Esophagus muscularis mucosa (tissue), 4 donors: ENCODE measurements around the gene COX14. TPM values are rescaled to one million over a fixed set of nuclear protein-coding genes. Genes with fewer than 3 reads are reported as not detected.

Experiments used
- DNase-seq: peaks from one replicate; pipeline ENCODE4 v3.0.0-alpha.2; 2017; ENCODE audit errors: extremely low spot score
- H3K27ac ChIP-seq, 4 donors: fragments of 200-600 bp; sonication (generic); replicated peaks in 1 of 4; 1 replicate in 3 of 4; 2 replicates in 1 of 4; pipeline ENCODE4 v1.5.1; 2016 to 2019; ENCODE audit warnings: mild to moderate bottlenecking in 1 of 4
- H3K27me3 ChIP-seq, 4 donors: fragments of 200-600 bp; sonication (generic); one replicate each; pipeline versions ENCODE4 v1.5.1 to v1.6.0; 2016 to 2019
- H3K36me3 ChIP-seq, 4 donors: fragments of 200-600 bp; sonication (generic); one replicate each; pipeline ENCODE4 v1.5.1; 2016 to 2019
- H3K4me1 ChIP-seq, 4 donors: fragments of 200-600 bp; sonication (generic); one replicate each; pipeline ENCODE4 v1.5.1; 2016 to 2019
- H3K4me3 ChIP-seq, 4 donors: fragments of 200-600 bp; sonication (generic); 1 replicate in 2 of 4; 2 replicates in 2 of 4; pipeline ENCODE4 v1.5.1; 2016 to 2019; ENCODE audit warnings: mild to moderate bottlenecking in 4 of 4, moderate library complexity in 1 of 4
- H3K9me3 ChIP-seq, 4 donors: fragments of 200-600 bp; sonication (generic); 1 replicate in 3 of 4; 2 replicates in 1 of 4; pipeline ENCODE4 v1.5.1; 2016 to 2019
- CTCF ChIP-seq, 3 experiments: fragments of 200-600 bp in 2 of 3; fragments of 450-650 bp in 1 of 3; sonication (generic) in 2 of 3; IDR thresholded peaks; one replicate each; pipeline ENCODE4 v1.5.1; 2017 to 2019; ENCODE audit warnings: antibody characterized with exemption in 3 of 3, mild to moderate bottlenecking in 2 of 3, moderate library complexity in 1 of 3
- EP300 ChIP-seq: sonication (generic); formaldehyde crosslinking; IDR thresholded peaks from one replicate; pipeline ENCODE4 v1.6.1; 2017; ENCODE audit warnings: antibody characterized with exemption
- POLR2A ChIP-seq: fragments of 450-650 bp; IDR thresholded peaks from one replicate; pipeline ENCODE4 v1.6.1; 2017; ENCODE audit warnings: antibody characterized with exemption, moderate library complexity, mild to moderate bottlenecking, low read depth
- POLR2AphosphoS5 ChIP-seq, 2 donors: sonication (generic); formaldehyde crosslinking; IDR thresholded peaks; one replicate each; pipeline ENCODE4 v1.6.1; 2017; ENCODE audit warnings: antibody characterized with exemption in 2 of 2
- WGBS: methylation state at CpG from one replicate; pipeline ENCODE4 v1.1.5; 2018; 5-methylcytosine and 5-hydroxymethylcytosine counted together
- intact Hi-C: fragments of 100-400 bp; cut with DNase I; formaldehyde crosslinking; loops from one replicate; pipeline ENCODE4 v1.15.1; 2023
- total RNA-seq, 4 donors: library from RNA; depleted of rRNA; stranded (reverse); fragments of >200 nt; gene quantifications; one replicate each; pipeline versions ENCODE4 v1.1.0 to v1.2.1, GENCODE V29; 2016

Gene COX14
- total RNA-seq, 4 donors from 2014 or later = 52.8 to 105 (median 87.6) TPM

- intact Hi-C loops = no loop called here
- H3K4me1 ChIP-seq = peaks cover 14 to 44% (median 29%) of the 10 kb centered on the region in 4 donors
- H3K27me3 ChIP-seq = no peaks in the 10 kb centered on the region
- WGBS = under 1% methylated on average over 10 of the region's 69 CpGs
- no peaks in the 10 kb centered on the region for H3K9me3 ChIP-seq
- TF ChIP-seq CTCF (IDR thresholded peaks at IDR 0.05) (peak; percentile 48 to 62 (median 54)), POLR2AphosphoS5 (IDR thresholded peaks at IDR 0.05) (peak; percentile 54 to 57), EP300 (no peak), POLR2A (no peak)
- peak; percentile 95 for DNase-seq
- peak within 1 kb of the TSS; percentile 87 to 96 (median 96) for H3K4me3 ChIP-seq
- peak within 1 kb of the TSS; percentile 97 to 99 (median 98) for H3K27ac ChIP-seq
- H3K36me3 ChIP-seq = peaks cover 21 to 40% (median 30%) of the 10 kb centered on the region in 4 donors
These were observed 27.0 kb upstream of the COX14 start, which contains the start of gene SMARCD1 for GRCh38 chr12:50084775-50085614. Gene SMARCD1, plus strand, starts transcription at chr12:50085342. Its CDS starts 28 bp downstream, at chr12:50085370.

GRCh38 chr12:50085615-50086072 lies 26.4 kb upstream of the COX14 start:
- H3K36me3 ChIP-seq = peaks cover 28 to 47% (median 36%) of the 10 kb centered on the region in 4 donors
- intact Hi-C loops = no loop called here
- no peaks in the 10 kb centered on the region for H3K27me3 ChIP-seq
- H3K9me3 ChIP-seq = no peaks in the 10 kb centered on the region
- peak overlapping the region; percentile 87 to 96 (median 96) for H3K4me3 ChIP-seq
- 2% methylated on average over 8 of the region's 8 CpGs for WGBS
- DNase-seq = no peak
- H3K4me1 ChIP-seq = peaks cover 14 to 44% (median 29%) of the 10 kb centered on the region in 4 donors
- H3K27ac ChIP-seq = peak overlapping the region; percentile 97 to 99 (median 98)
- TF ChIP-seq POLR2AphosphoS5 (IDR thresholded peaks at IDR 0.05) (no peak), CTCF (IDR thresholded peaks at IDR 0.05) (no peak), EP300 (no peak), POLR2A (no peak)

GRCh38 chr12:50086148-50086547 lies 25.9 kb upstream of the COX14 start:
- TF ChIP-seq CTCF (IDR thresholded peaks at IDR 0.05) (no peak), POLR2A (no peak), POLR2AphosphoS5 (IDR thresholded peaks at IDR 0.05) (no peak), EP300 (no peak)
- Histone ChIP-seq H3K4me3 (peak overlapping the region; percentile 87 to 96 (median 96)), H3K36me3 (peaks cover 33 to 52% (median 41%) of the 10 kb centered on the region in 4 donors), H3K4me1 (peaks cover 14 to 44% (median 26%) of the 10 kb centered on the region in 4 donors), H3K9me3 (no peaks in the 10 kb centered on the region), H3K27me3 (no peaks in the 10 kb centered on the region), H3K27ac (peak overlapping the region; percentile 97 to 99 (median 98))
- 71% methylated on average over 5 of the region's 5 CpGs for WGBS
- intact Hi-C loops = no loop called here
- DNase-seq = no peak

GRCh38 chr12:50087151-50087550 lies 24.9 kb upstream of the COX14 start:
- peaks cover 14 to 44% (median 25%) of the 10 kb centered on the region in 4 donors for H3K4me1 ChIP-seq
- H3K27ac ChIP-seq = no peak overlapping the region
- no peak overlapping the region for H3K4me3 ChIP-seq
- no peak for DNase-seq
- 84% methylated on average over 9 of the region's 9 CpGs for WGBS
- no peaks in the 10 kb centered on the region for H3K9me3 ChIP-seq
- TF ChIP-seq CTCF (IDR thresholded peaks at IDR 0.05) (no peak), POLR2AphosphoS5 (IDR thresholded peaks at IDR 0.05) (no peak), POLR2A (no peak)
- H3K36me3 ChIP-seq = peaks cover 43 to 62% (median 52%) of the 10 kb centered on the region in 4 donors
- no peaks in the 10 kb centered on the region for H3K27me3 ChIP-seq
- intact Hi-C loops = no loop called here
